Measurements from ENCODE around the gene UBE2H. TPM values are rescaled to one million over a fixed set of nuclear protein-coding genes. Genes with fewer than 3 reads are reported as not detected.
A peak's percentile ranks its signal among the peaks of the same experiment; 100 is the strongest.

The UBE2H gene
- polyA plus RNA-seq, 1 of the 3 experiments (the other 2 are of a cell fraction): 129 TPM

- Histone ChIP-seq H3K36me3 (replicated peaks in 1 of 2; ENCODE audit: control insufficient read depth in 1 of 2, insufficient read depth in 2 of 2, low read length in 1 of 2) (peaks cover 21 to 59% of the 10 kb centered on the region in 2 experiments), H3K27ac (ENCODE audit: low read depth in 2 of 2, low read length in 1 of 2) (peak overlapping the region; percentile 47 to 84), H3K27me3 (ENCODE audit: insufficient read depth) (no peaks in the 10 kb centered on the region), H3F3A (replicated peaks; ENCODE audit: insufficient read depth) (peaks cover 40% of the 10 kb centered on the region), H3K4me2 (peak overlapping the region; percentile 13), H2AFZ (ENCODE audit: low read depth) (no peak overlapping the region), H3K9me3 (no peaks in the 10 kb centered on the region), H3K4me3 (ENCODE audit: low read depth in 2 of 2, low read length in 1 of 2) (no peak overlapping the region), H3K9ac (peak overlapping the region; percentile 36; the same call in 1 of the 2 replicates), H3K9me2 (no peaks in the 10 kb centered on the region), H3K79me2 (ENCODE audit: insufficient read depth) (peaks cover 91% of the 10 kb centered on the region), H4K20me1 (ENCODE audit: insufficient read depth) (no peaks in the 10 kb centered on the region), H3K4me1 (ENCODE audit: control insufficient read depth in 1 of 2, insufficient read depth in 2 of 2, low read depth in 1 of 2, low read length in 1 of 2) (peaks cover 15 to 29% of the 10 kb centered on the region in 2 experiments)
- TF ChIP-seq ELF1 (IDR thresholded peaks at IDR 0.05) (no peak), FOXM1 (IDR thresholded peaks at IDR 0.05; ENCODE audit: low read depth) (no peak), TCF12 (IDR thresholded peaks at IDR 0.05) (no peak), NRF1 (IDR thresholded peaks at IDR 0.05; ENCODE audit: low read depth, low read length) (no peak), RFX5 (IDR thresholded peaks at IDR 0.05; ENCODE audit: low read length) (no peak), RXRA (IDR thresholded peaks at IDR 0.05; ENCODE audit: borderline replicate concordance, low read depth) (no peak), CHD2 (IDR thresholded peaks at IDR 0.05; ENCODE audit: low read length, partially characterized antibody) (no peak), SIN3A (IDR thresholded peaks at IDR 0.05; ENCODE audit: borderline replicate concordance, low read depth, low read length) (no peak), NFIC (IDR thresholded peaks at IDR 0.05; ENCODE audit: borderline replicate concordance) (no peak), USF2 (IDR thresholded peaks at IDR 0.05; ENCODE audit: borderline replicate concordance, low read depth, low read length) (no peak), MXI1 (IDR thresholded peaks at IDR 0.05; ENCODE audit: low read depth, low read length) (no peak), SMC3 (IDR thresholded peaks at IDR 0.05; ENCODE audit: low read depth, low read length) (no peak), GATA2 (CRISPR knock-in tag; IDR thresholded peaks at IDR 0.05) (no peak), YY1 (IDR thresholded peaks at IDR 0.05; ENCODE audit: low read depth) (no peak), EP300 (IDR thresholded peaks at IDR 0.05; ENCODE audit: borderline replicate concordance in 1 of 2, low read depth in 1 of 2, low read length in 1 of 2) (no peak)
- DNase-seq: no peak
- WGBS (ENCODE audit: low lambda C conversion rate): 84% methylated on average over 7 of the region's 7 CpGs
- ChIA-PET POLR2A (no interaction called here), CTCF (no interaction called here)
Observed at GRCh38 chr7:129883151-129883550, 69.6 kb downstream of the UBE2H start.

GRCh38 chr7:129882531-129882930, 70.2 kb downstream of the UBE2H start:
- Histone ChIP-seq H3K79me2 (ENCODE audit: insufficient read depth) (peaks cover 91% of the 10 kb centered on the region), H3K4me2 (peak overlapping the region; percentile 13), H2AFZ (ENCODE audit: low read depth) (no peak overlapping the region), H3K27me3 (ENCODE audit: insufficient read depth) (no peaks in the 10 kb centered on the region), H3K9me3 (no peaks in the 10 kb centered on the region), H3K9ac (peak overlapping the region; percentile 36; the same call in 1 of the 2 replicates), H3K36me3 (replicated peaks in 1 of 2; ENCODE audit: control insufficient read depth in 1 of 2, insufficient read depth in 2 of 2, low read length in 1 of 2) (peaks cover 27 to 65% of the 10 kb centered on the region in 2 experiments), H4K20me1 (ENCODE audit: insufficient read depth) (no peaks in the 10 kb centered on the region), H3K4me1 (ENCODE audit: control insufficient read depth in 1 of 2, insufficient read depth in 2 of 2, low read depth in 1 of 2, low read length in 1 of 2) (peaks cover 15 to 34% of the 10 kb centered on the region in 2 experiments), H3K4me3 (ENCODE audit: low read depth in 2 of 2, low read length in 1 of 2) (no peak overlapping the region), H3K27ac (ENCODE audit: low read depth in 2 of 2, low read length in 1 of 2) (peak overlapping the region; percentile 47 to 84), H3K9me2 (no peaks in the 10 kb centered on the region), H3F3A (replicated peaks; ENCODE audit: insufficient read depth) (peaks cover 40% of the 10 kb centered on the region)
- 11% methylated on average over 3 of the region's 3 CpGs for WGBS (ENCODE audit: low lambda C conversion rate)
- ChIA-PET CTCF (interaction anchor here (0.7 to 1.1 kb wide), 2 partner anchors 32 to 128 kb away, joined by 3 read pairs; no protein-coding TSS in a partner anchor), POLR2A (no interaction called here)
- no peak for DNase-seq
- no peak for TF ChIP-seq MEF2A (IDR thresholded peaks at IDR 0.05; ENCODE audit: borderline replicate concordance, low read depth)
- TF ChIP-seq SMC3 (IDR thresholded peaks at IDR 0.05; ENCODE audit: low read depth, low read length): no peak
- peak; percentile 34; the same call in 1 of the 2 replicates for TF ChIP-seq NFIC (IDR thresholded peaks at IDR 0.05; ENCODE audit: borderline replicate concordance)
- no peak for TF ChIP-seq TAF1 (IDR thresholded peaks at IDR 0.05; ENCODE audit: borderline replicate concordance, low read depth, low read length)
- TF ChIP-seq EZH2phosphoT487 (IDR thresholded peaks at IDR 0.05; ENCODE audit: borderline replicate concordance, low read depth): no peak
- no peak for TF ChIP-seq GATA2 (CRISPR knock-in tag; IDR thresholded peaks at IDR 0.05)
- no peak for TF ChIP-seq RXRA (IDR thresholded peaks at IDR 0.05; ENCODE audit: borderline replicate concordance, low read depth)
- TF ChIP-seq NRF1 (IDR thresholded peaks at IDR 0.05; ENCODE audit: low read depth, low read length): no peak
- TF ChIP-seq GABPA (IDR thresholded peaks at IDR 0.05; ENCODE audit: low read depth): no peak
- TF ChIP-seq RFX5 (IDR thresholded peaks at IDR 0.05; ENCODE audit: low read length): no peak
- TF ChIP-seq PBX3 (IDR thresholded peaks at IDR 0.05): peak; percentile 55
- TF ChIP-seq MXI1 (IDR thresholded peaks at IDR 0.05; ENCODE audit: low read depth, low read length): peak; percentile 29; the same call in 1 of the 2 replicates
- TF ChIP-seq POLR2AphosphoS5 (IDR thresholded peaks at IDR 0.05; ENCODE audit: low read depth, low read length): no peak; the same call in 1 of the 2 replicates
- no peak for TF ChIP-seq RAD21 (IDR thresholded peaks at IDR 0.05; ENCODE audit: low read length)
- no peak for TF ChIP-seq IRF3 (IDR thresholded peaks at IDR 0.05; ENCODE audit: low read depth, low read length)

All from SK-N-SH (cell line).